Lower leg skin (tissue), 4 donors: ENCODE data around the gene DLG2. TPM values are rescaled to one million over a fixed set of nuclear protein-coding genes. Genes with fewer than 3 reads are reported as not detected.

ENCODE experiments used
- DNase-seq, 2 donors: peaks; one replicate each; pipeline ENCODE4 v3.0.0-alpha.2; 2019; ENCODE audit warnings: low spot score in 2 of 2
- H3K4me3 ChIP-seq: fragments of 200-600 bp; sonication (generic); 2 replicates; pipeline ENCODE4 v1.5.1; 2017; ENCODE audit warnings: mild to moderate bottlenecking, low read depth; ENCODE audit not compliant: poor library complexity, severe bottlenecking
- CTCF ChIP-seq, 3 donors: fragments of 450-650 bp; IDR thresholded peaks; one replicate each; pipeline ENCODE4 v1.5.1; 2016; ENCODE audit warnings: antibody characterized with exemption in 3 of 3, mild to moderate bottlenecking in 3 of 3, moderate library complexity in 2 of 3
- POLR2A ChIP-seq, 2 donors: fragments of 450-650 bp; IDR thresholded peaks; one replicate each; pipeline ENCODE4 v1.6.1; 2016 to 2017; ENCODE audit warnings: antibody characterized with exemption in 2 of 2, mild to moderate bottlenecking in 1 of 2, moderate library complexity in 1 of 2
- WGBS, 2 donors: methylation state at CpG; one replicate each; pipeline ENCODE4 v1.1.5; 2018; 5-methylcytosine and 5-hydroxymethylcytosine counted together
- intact Hi-C: fragments of 100-400 bp; cut with DNase I; formaldehyde crosslinking; loops from one replicate; pipeline ENCODE4 v1.15.0; 2023; ENCODE audit warnings: low total_unique reads
- total RNA-seq, 4 donors: library from RNA; depleted of rRNA; stranded (reverse); fragments of >200 nt; gene quantifications; one replicate each; pipeline ENCODE4 v1.1.0, GENCODE V29; 2016

The DLG2 gene
- total RNA-seq, 4 donors from 2014 or later = 37.6 to 68.3 (median 46.0) TPM

- TF ChIP-seq POLR2A (IDR thresholded peaks at IDR 0.05) = no peak
- TF ChIP-seq CTCF (IDR thresholded peaks at IDR 0.05) = no peak
- no peak for DNase-seq
- H3K4me3 ChIP-seq = no peak overlapping the region
- WGBS, 2 donors = 68 to 71% methylated on average over 2 of the region's 2 CpGs
- intact Hi-C loops = no loop called here
Measured at GRCh38 chr11:83793310-83793709, 1833.8 kb downstream of the DLG2 start.

GRCh38 chr11:83791557-83791956 is 1835.6 kb downstream of the DLG2 start:
- intact Hi-C loops = no loop called here
- WGBS, 2 donors = 92 to 93% methylated on average over 17 of the region's 17 CpGs
- DNase-seq = no peak
- no peak overlapping the region for H3K4me3 ChIP-seq
- no peak for TF ChIP-seq CTCF (IDR thresholded peaks at IDR 0.05)
- no peak for TF ChIP-seq POLR2A (IDR thresholded peaks at IDR 0.05)

GRCh38 chr11:83785942-83786341 is 1841.2 kb downstream of the DLG2 start:
- intact Hi-C loops = no loop called here
- WGBS, 2 donors = 80 to 87% methylated on average over 2 of the region's 2 CpGs
- H3K4me3 ChIP-seq = no peak overlapping the region
- TF ChIP-seq CTCF (IDR thresholded peaks at IDR 0.05) = no peak
- no peak for TF ChIP-seq POLR2A (IDR thresholded peaks at IDR 0.05)
- no peak for DNase-seq

- intact Hi-C loops = no loop called here
- TF ChIP-seq POLR2A (IDR thresholded peaks at IDR 0.05) (no peak), CTCF (IDR thresholded peaks at IDR 0.05) (no peak)
- 75 to 86% methylated on average over 1 of the region's 1 CpG for WGBS, 2 donors
- no peak overlapping the region for H3K4me3 ChIP-seq
- DNase-seq = no peak
Measured at GRCh38 chr11:83784419-83784818, 1842.7 kb downstream of the DLG2 start.

- H3K4me3 ChIP-seq = no peak overlapping the region
- intact Hi-C loops = no loop called here
- 54 to 68% methylated on average over 1 of the region's 1 CpG for WGBS, 2 donors
- DNase-seq = no peak
- no peak for TF ChIP-seq CTCF (IDR thresholded peaks at IDR 0.05)
- TF ChIP-seq POLR2A (IDR thresholded peaks at IDR 0.05) = no peak
Measured at GRCh38 chr11:83782329-83782728, 1844.8 kb downstream of the DLG2 start.

- no peak overlapping the region for H3K4me3 ChIP-seq
- intact Hi-C loops = no loop called here
- DNase-seq = no peak
- WGBS, 2 donors = 51 to 54% methylated on average over 4 of the region's 4 CpGs
- TF ChIP-seq POLR2A (IDR thresholded peaks at IDR 0.05) (no peak), CTCF (IDR thresholded peaks at IDR 0.05) (no peak)
Measured at GRCh38 chr11:83779876-83780275, 1847.3 kb downstream of the DLG2 start.
